ENCODE data around the gene WDR18.
A peak's percentile ranks its signal among the peaks of the same experiment; 100 is the strongest.

Gene WDR18

GRCh38 chr19:1025960-1026782 lies 42.0 kb downstream of the WDR18 start, which contains the start of gene CNN2:
CNN2 (plus strand) TSS chr19:1026608; CDS start chr19:1026662, 54 bp downstream.
- no peak for DNase-seq

GRCh38 chr19:1026783-1027649 lies 42.9 kb downstream of the WDR18 start:
- no peak for DNase-seq

- no peak for DNase-seq
Measured at GRCh38 chr19:1027650-1028061, 43.5 kb downstream of the WDR18 start.

GRCh38 chr19:1028062-1028926 lies 44.1 kb downstream of the WDR18 start:
- DNase-seq, result peak; percentile 59

GRCh38 chr19:1032264-1032867 lies 48.2 kb downstream of the WDR18 start:
- DNase-seq, result no peak

- no peak for DNase-seq
Measured at GRCh38 chr19:1035998-1036621, 52.0 kb downstream of the WDR18 start.

- no peak for DNase-seq
Measured at GRCh38 chr19:1037621-1038064, 53.5 kb downstream of the WDR18 start.

- DNase-seq, result no peak
Measured at GRCh38 chr19:1038978-1039645, 55.0 kb downstream of the WDR18 start.

- peak; percentile 96 for DNase-seq
Measured at GRCh38 chr19:1039646-1040475, 55.7 kb downstream of the WDR18 start, which contains the start of gene ABCA7. ABCA7 (plus strand) TSS chr19:1040107; CDS start chr19:1041362, 1,255 bp downstream.

GRCh38 chr19:1040476-1041271 lies 56.5 kb downstream of the WDR18 start:
- peak; percentile 84 for DNase-seq

- no peak for DNase-seq
Measured at GRCh38 chr19:1041272-1041834, 57.2 kb downstream of the WDR18 start.

- DNase-seq, result no peak
Measured at GRCh38 chr19:1041835-1042685, 57.9 kb downstream of the WDR18 start.

- DNase-seq, result no peak
Measured at GRCh38 chr19:1042689-1043511, 58.8 kb downstream of the WDR18 start.
